VCaP (cell line): ENCODE measurements around the gene TSC22D3.

Experiments used
- H3K27ac ChIP-seq: fragments of 450-650 bp; 2 replicates; pipeline ENCODE4 v1.5.1; 2017
- TF ChIP-seq, protein P1 (sequence below): fragments of 450-650 bp; conservative IDR thresholded peaks from 2 replicates; pipeline ENCODE4 v1.5.1; 2017; ENCODE audit warnings: mild to moderate bottlenecking, moderate library complexity

Gene TSC22D3

DNA sequence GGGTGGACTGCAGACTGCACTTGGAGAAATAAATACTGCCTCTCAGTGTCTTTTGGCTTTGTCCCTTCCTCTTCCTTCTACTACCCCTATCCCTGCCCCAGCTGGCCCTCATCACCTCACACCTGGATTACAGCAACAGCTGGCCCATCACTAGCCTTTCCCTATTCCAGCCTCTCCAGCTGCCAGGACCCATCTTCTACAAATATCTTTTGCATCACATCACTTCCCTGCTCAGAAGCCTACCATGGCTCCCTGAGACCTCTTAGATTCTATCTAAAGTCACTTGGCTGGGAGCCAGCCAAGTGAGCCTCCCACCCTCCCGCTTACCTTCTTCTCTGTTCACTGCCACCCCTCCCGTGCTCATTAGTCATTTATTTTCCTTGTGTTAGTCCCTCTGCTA lies 66.8 kb downstream of the TSC22D3 start:
- TF ChIP-seq, protein P1, sequence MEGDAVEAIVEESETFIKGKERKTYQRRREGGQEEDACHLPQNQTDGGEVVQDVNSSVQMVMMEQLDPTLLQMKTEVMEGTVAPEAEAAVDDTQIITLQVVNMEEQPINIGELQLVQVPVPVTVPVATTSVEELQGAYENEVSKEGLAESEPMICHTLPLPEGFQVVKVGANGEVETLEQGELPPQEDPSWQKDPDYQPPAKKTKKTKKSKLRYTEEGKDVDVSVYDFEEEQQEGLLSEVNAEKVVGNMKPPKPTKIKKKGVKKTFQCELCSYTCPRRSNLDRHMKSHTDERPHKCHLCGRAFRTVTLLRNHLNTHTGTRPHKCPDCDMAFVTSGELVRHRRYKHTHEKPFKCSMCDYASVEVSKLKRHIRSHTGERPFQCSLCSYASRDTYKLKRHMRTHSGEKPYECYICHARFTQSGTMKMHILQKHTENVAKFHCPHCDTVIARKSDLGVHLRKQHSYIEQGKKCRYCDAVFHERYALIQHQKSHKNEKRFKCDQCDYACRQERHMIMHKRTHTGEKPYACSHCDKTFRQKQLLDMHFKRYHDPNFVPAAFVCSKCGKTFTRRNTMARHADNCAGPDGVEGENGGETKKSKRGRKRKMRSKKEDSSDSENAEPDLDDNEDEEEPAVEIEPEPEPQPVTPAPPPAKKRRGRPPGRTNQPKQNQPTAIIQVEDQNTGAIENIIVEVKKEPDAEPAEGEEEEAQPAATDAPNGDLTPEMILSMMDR, result no peak

GRCh38 chrX:107707866-107708265 lies 67.7 kb downstream of the TSC22D3 start:
- TF ChIP-seq, protein P1, result no peak
- no peak overlapping the region for H3K27ac ChIP-seq

More for the DNA sequence above, 66.8 kb downstream of the TSC22D3 start:
- H3K27ac ChIP-seq, result no peak overlapping the region

DNA sequence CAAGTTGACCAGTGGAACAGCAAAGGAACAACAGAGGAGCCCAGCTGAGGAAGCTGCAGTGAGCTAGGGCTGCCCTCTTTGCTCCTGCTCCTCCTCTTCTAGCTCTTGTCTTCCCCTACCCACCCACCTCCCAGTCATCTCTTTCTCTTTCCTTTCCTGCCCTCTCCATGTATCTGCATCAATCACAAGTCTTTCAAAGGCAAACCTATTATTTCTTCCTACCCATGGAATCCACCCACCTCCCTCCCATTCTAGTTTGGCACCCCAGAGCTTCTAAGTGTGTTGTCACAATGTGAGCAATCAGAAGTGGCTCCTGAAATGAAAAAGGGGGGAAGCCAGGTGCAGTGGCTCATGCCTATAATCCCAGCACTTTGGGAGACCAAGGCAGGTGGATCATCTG lies 69.3 kb downstream of the TSC22D3 start:
- TF ChIP-seq, protein P1, result no peak
- no peak overlapping the region for H3K27ac ChIP-seq

- no peak overlapping the region for H3K27ac ChIP-seq
- TF ChIP-seq, protein P1, result no peak
Measured at GRCh38 chrX:107704587-107704986, 71.0 kb downstream of the TSC22D3 start.

DNA sequence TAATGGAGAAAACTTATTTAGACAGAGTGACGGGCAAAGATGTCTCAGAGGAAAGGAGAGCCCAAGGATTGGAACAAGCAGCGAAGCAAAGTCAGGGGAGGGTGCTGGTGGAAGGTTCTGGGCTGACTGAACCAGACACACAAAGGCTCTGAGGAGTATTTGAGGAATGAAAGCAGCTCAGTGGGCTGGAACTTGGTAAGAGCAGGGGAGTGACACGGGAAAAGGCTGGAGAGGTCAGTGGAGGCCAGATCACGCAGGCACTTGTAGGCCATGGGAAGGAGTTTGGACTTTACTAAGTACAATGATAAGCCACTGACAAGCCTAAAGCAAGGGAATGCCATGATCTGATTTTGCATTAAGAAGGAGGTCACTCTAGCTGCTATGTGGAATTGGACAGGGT lies 71.4 kb downstream of the TSC22D3 start:
- no peak overlapping the region for H3K27ac ChIP-seq
- TF ChIP-seq, protein P1, result no peak

GRCh38 chrX:107701493-107702121 lies 74.0 kb downstream of the TSC22D3 start:
- H3K27ac ChIP-seq, result no peak overlapping the region
- TF ChIP-seq, protein P1, result no peak

GRCh38 chrX:107700790-107701189 lies 74.8 kb downstream of the TSC22D3 start:
- TF ChIP-seq, protein P1, result no peak
- no peak overlapping the region for H3K27ac ChIP-seq
